Type B pancreatic cell (in vitro differentiated cells): ENCODE measurements around the gene WNT9B. TPM values are rescaled to one million over a fixed set of nuclear protein-coding genes. Genes with fewer than 3 reads are reported as not detected.

Experiments
- DNase-seq: peaks from one replicate; pipeline ENCODE4 v3.0.0; 2021; ENCODE audit warnings: mixed read lengths; ENCODE audit not compliant: unreplicated experiment; ENCODE audit errors: extremely low spot score
- H3K27ac Mint-ChIP-seq: 2 replicates; pipeline ENCODE4 v1.8.0; 2021; ENCODE audit warnings: mild to moderate bottlenecking, mixed read lengths
- H3K27me3 Mint-ChIP-seq: 2 replicates; pipeline ENCODE4 v1.8.0; 2021; ENCODE audit warnings: mixed read lengths
- H3K36me3 Mint-ChIP-seq: 2 replicates; pipeline ENCODE4 v1.8.0; 2021; ENCODE audit warnings: mixed read lengths
- H3K4me1 Mint-ChIP-seq: one replicate; pipeline ENCODE4 v1.8.0; 2021; ENCODE audit warnings: mixed read lengths; ENCODE audit not compliant: unreplicated experiment
- H3K4me3 Mint-ChIP-seq: 2 replicates; pipeline ENCODE4 v1.8.0; 2021; ENCODE audit warnings: mild to moderate bottlenecking, mixed read lengths
- H3K9me3 Mint-ChIP-seq: 2 replicates; pipeline ENCODE4 v1.8.0; 2021; ENCODE audit warnings: mixed read lengths
- total RNA-seq: library from RNA; stranded (reverse); gene quantifications from 2 replicates; pipeline ENCODE4 v1.2.1, GENCODE V29; 2021; ENCODE audit warnings: low replicate concordance
- TF ChIP-seq, protein P1 (sequence below): fragments of 200-600 bp; sonication (generic); conservative IDR thresholded peaks from 2 replicates; pipeline ENCODE4 v1.5.0; 2021; ENCODE audit warnings: antibody characterized with exemption, mild to moderate bottlenecking

The WNT9B gene
- total RNA-seq, 1 donor from 2014 or later: 0.89 TPM

DNA sequence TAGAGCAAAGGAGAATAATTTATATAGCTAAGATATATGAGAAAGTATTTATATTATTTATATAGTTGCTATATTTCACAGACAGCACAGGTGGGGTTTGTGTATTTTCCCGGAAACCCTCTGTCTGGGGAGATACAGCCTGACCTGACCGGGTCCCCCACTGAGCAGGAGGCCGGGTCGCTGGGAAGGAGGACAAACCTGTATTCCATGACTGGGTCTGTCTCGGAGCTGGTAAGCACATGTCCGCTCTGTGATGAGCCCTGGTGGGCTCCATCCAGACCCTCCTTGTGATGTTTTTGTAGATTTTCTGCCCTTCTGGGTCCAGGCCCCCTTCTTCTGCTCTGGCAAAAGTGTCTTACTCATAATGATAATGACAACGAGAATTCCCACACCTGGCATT is 27.7 kb downstream of the WNT9B start:
- peaks cover 3% of the 10 kb centered on the region for H3K4me1 Mint-ChIP-seq
- TF ChIP-seq, protein P1, sequence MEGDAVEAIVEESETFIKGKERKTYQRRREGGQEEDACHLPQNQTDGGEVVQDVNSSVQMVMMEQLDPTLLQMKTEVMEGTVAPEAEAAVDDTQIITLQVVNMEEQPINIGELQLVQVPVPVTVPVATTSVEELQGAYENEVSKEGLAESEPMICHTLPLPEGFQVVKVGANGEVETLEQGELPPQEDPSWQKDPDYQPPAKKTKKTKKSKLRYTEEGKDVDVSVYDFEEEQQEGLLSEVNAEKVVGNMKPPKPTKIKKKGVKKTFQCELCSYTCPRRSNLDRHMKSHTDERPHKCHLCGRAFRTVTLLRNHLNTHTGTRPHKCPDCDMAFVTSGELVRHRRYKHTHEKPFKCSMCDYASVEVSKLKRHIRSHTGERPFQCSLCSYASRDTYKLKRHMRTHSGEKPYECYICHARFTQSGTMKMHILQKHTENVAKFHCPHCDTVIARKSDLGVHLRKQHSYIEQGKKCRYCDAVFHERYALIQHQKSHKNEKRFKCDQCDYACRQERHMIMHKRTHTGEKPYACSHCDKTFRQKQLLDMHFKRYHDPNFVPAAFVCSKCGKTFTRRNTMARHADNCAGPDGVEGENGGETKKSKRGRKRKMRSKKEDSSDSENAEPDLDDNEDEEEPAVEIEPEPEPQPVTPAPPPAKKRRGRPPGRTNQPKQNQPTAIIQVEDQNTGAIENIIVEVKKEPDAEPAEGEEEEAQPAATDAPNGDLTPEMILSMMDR: no peak
- no peaks in the 10 kb centered on the region for H3K36me3 Mint-ChIP-seq
- H3K27ac Mint-ChIP-seq: no peak overlapping the region
- no peaks in the 10 kb centered on the region for H3K9me3 Mint-ChIP-seq
- peaks cover 5% of the 10 kb centered on the region for H3K27me3 Mint-ChIP-seq
- DNase-seq: no peak
- no peak overlapping the region for H3K4me3 Mint-ChIP-seq

DNA sequence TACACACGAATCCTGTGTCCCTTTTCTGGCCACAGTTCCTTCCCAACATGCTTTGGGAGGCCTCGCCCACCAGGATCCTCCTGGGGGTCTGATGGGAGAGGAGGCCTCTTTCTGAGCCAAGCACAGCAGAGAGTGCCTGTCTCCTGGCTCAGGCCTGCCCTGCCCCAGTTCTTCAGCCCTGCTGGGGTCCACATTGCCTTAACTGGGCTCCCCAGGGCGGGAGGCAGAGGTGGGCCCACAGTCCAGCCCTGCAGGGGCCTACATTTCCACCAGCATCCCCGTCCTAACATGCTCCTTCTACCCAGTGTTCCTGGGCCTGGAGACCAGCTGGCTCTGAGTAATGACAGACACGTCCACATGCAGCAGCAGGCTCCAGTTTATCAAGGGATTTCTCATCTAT is 29.6 kb downstream of the WNT9B start:
- Mint-ChIP-seq H3K27me3 (peaks cover 12% of the 10 kb centered on the region), H3K36me3 (no peaks in the 10 kb centered on the region), H3K27ac (no peak overlapping the region), H3K4me3 (no peak overlapping the region), H3K9me3 (no peaks in the 10 kb centered on the region), H3K4me1 (peaks cover 4% of the 10 kb centered on the region)
- TF ChIP-seq, protein P1: no peak
- DNase-seq: no peak

DNA sequence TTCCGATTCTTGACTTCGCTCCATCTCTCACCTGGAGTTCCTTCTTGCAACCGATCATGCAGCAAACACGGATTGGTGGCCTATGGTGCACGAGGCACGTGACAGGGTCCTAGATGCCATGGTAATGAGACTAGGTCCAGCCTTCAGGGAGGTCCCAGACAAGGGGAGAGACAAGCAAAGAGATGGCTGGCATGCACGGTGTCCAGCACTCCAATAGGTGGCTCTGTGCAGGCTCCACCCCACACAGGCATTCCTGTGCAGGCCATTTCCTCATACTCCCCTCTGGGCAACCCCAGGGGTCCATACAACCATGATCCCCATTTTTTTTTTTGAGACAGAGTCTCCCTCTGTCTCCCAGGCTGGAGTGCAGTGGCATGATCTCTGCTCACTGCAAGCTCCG is 31.3 kb downstream of the WNT9B start:
- H3K27me3 Mint-ChIP-seq: peaks cover 13% of the 10 kb centered on the region
- H3K4me1 Mint-ChIP-seq: peaks cover 4% of the 10 kb centered on the region
- H3K36me3 Mint-ChIP-seq: no peaks in the 10 kb centered on the region
- no peak overlapping the region for H3K4me3 Mint-ChIP-seq
- no peak overlapping the region for H3K27ac Mint-ChIP-seq
- no peak for DNase-seq
- TF ChIP-seq, protein P1: no peak
- H3K9me3 Mint-ChIP-seq: no peaks in the 10 kb centered on the region

DNA sequence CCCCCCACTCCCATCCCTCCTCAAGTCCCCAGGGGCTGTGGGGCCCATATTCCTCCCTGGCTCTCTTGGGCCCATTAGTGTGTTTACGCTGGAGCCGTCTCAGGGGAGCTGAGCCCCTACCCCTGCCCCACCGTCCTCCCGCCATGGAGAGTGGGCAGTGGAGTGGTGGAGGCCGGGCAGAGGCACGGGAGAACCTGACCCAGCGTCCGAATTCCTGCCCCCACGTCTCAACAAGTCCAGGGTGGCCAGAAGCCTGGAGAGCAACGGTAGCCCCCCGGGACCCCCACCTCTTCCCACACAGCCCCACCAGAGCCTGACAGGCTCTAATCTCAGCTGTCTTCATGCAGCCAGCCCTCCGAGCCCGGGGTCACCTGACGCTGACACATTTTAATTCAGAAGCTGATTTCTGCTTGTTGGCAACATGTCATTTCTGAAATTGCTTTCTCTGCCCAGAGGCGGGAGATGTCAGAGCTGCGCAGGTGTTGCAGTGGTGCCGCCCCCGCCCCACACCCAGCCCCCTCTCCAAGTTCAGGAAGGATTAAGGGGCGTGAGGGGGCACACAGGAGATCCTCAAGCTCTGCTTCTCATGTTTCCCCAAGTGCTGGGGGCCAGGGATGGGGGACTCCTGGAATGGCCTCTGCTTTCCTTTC is 32.6 kb downstream of the WNT9B start:
- TF ChIP-seq, protein P1: no peak

DNA sequence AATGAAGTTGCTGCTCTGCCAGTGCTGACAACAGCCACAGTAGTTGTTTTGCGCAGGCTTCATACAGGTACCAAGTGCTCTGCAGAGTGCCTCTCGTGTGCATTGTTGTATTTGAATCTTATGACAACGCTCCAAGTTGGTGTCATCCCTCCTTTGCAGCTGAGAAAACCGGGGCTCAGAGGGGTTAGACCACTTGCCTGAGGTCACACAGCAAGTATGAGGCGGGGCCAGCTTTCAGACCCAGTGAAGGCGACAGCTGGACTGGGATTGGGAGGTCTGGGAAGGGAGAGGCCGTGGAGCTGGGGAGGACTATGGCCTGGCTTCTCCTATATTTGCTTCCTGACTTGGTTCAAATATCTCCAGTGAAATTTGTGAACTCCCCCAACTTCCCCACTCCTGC is 33.2 kb downstream of the WNT9B start:
- Mint-ChIP-seq H3K9me3 (no peaks in the 10 kb centered on the region), H3K4me1 (peaks cover 6% of the 10 kb centered on the region), H3K27me3 (peaks cover 18% of the 10 kb centered on the region), H3K27ac (no peak overlapping the region), H3K36me3 (no peaks in the 10 kb centered on the region), H3K4me3 (no peak overlapping the region)
- TF ChIP-seq, protein P1: no peak
- DNase-seq: no peak

More for the DNA sequence above, 32.6 kb downstream of the WNT9B start:
- Mint-ChIP-seq H3K27ac (no peak overlapping the region), H3K9me3 (no peaks in the 10 kb centered on the region), H3K36me3 (no peaks in the 10 kb centered on the region), H3K4me3 (peak overlapping the region; percentile 28), H3K27me3 (peaks cover 18% of the 10 kb centered on the region), H3K4me1 (peaks cover 4% of the 10 kb centered on the region)
- no peak for DNase-seq
